ENCODE measurements around the gene HES1. TPM values are rescaled to one million over a fixed set of nuclear protein-coding genes. Genes with fewer than 3 reads are reported as not detected.

Gene HES1
- total RNA-seq, 3 donors from 2014 or later, result 60.9 to 116 (median 99.0) TPM

DNA sequence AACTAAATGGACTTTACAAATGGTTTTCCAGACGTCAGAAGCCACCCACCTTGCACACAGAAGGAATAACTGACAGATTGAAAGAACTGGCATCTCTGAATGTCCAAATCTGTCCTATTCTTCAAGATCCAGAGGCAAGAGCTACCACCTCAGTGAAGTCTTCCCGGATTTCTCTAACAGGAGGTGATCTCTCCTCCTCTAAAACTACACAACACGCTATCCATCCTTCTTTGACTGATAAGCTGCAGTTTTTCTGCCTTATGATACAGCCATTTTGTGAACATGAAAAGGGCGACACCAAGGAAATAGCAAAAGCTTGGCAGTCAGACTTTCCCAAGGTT, 37.1 kb upstream of the HES1 start:
- no peaks in the 10 kb centered on the region for H3K36me3 ChIP-seq (ENCODE audit: low read depth)

DNA sequence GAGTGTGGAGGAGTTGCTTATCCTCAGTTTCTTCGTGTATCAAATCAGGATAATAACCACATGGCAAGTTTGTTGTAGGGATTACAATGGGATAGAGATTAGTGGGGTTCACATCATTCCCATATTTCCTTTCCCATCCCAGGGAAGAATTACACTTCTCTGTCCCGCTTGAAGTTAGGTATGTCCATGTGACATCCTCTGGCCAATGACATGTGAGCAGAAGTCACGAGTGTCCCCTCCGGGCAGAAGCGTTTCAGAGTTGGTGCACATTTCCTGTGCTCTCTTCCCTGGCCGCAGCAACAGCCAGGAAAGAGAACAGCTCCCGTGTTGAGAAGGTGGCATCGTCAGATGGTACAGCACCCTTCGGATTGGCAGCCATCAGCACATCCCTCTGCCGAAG, 36.7 kb upstream of the HES1 start:
- peak in 1 of 3 donors; percentile 15 for DNase-seq
- intact Hi-C loops (cut with DNase I, micrococcal nuclease), result no loop called here
- TF ChIP-seq, protein P1, sequence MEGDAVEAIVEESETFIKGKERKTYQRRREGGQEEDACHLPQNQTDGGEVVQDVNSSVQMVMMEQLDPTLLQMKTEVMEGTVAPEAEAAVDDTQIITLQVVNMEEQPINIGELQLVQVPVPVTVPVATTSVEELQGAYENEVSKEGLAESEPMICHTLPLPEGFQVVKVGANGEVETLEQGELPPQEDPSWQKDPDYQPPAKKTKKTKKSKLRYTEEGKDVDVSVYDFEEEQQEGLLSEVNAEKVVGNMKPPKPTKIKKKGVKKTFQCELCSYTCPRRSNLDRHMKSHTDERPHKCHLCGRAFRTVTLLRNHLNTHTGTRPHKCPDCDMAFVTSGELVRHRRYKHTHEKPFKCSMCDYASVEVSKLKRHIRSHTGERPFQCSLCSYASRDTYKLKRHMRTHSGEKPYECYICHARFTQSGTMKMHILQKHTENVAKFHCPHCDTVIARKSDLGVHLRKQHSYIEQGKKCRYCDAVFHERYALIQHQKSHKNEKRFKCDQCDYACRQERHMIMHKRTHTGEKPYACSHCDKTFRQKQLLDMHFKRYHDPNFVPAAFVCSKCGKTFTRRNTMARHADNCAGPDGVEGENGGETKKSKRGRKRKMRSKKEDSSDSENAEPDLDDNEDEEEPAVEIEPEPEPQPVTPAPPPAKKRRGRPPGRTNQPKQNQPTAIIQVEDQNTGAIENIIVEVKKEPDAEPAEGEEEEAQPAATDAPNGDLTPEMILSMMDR (IDR thresholded peaks at IDR 0.05), result no peak
- Histone ChIP-seq H3K4me3 (no peak overlapping the region), H3K9me3 (no peaks in the 10 kb centered on the region), H3K36me3 (ENCODE audit: low read depth) (no peaks in the 10 kb centered on the region), H3K4me1 (ENCODE audit: low read depth) (peaks cover 12% of the 10 kb centered on the region)
- no peak for ATAC-seq

More for the DNA sequence above, 37.1 kb upstream of the HES1 start:
- TF ChIP-seq, protein P1 (IDR thresholded peaks at IDR 0.05), result no peak
- Histone ChIP-seq H3K9me3 (no peaks in the 10 kb centered on the region), H3K4me1 (ENCODE audit: low read depth) (peaks cover 12% of the 10 kb centered on the region), H3K4me3 (no peak overlapping the region)
- ATAC-seq (no peak), DNase-seq (no peak)
- intact Hi-C loops (cut with DNase I, micrococcal nuclease), result no loop called here

DNA sequence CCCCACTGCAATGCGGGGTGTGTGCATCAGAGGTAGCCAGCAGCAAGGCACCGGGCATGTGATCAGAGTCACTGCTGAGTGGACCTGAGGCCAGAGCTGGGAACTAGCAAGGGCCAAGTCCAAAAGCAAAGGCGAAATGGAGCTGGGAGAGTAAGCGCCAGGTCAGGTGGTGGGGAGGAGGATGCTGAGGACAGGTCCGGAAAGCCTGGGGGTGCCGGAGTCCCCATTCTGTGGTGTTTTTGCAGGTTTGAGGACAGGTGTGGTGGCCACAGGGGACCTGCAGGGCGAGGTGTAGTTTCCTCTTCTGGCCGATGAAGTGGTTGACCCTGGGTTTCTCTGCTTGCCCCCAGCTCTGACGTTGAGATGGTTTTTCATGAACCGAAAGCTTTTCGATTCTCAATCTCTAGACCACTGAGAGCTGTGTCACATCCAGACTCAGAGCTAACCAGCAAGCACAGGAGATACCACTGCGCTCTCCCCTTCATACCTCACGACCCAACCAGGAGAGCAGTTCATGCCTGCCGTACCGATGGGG, 35.0 kb upstream of the HES1 start:
- Histone ChIP-seq H3K9me3 (no peaks in the 10 kb centered on the region), H3K4me3 (no peak overlapping the region), H3K4me1 (ENCODE audit: low read depth) (peaks cover 12% of the 10 kb centered on the region), H3K36me3 (ENCODE audit: low read depth) (no peaks in the 10 kb centered on the region)
- ATAC-seq, result peak; percentile 3
- intact Hi-C loops (cut with DNase I, micrococcal nuclease), result no loop called here
- peak in 1 of 3 donors; percentile 45 for DNase-seq
- TF ChIP-seq, protein P1 (IDR thresholded peaks at IDR 0.05), result no peak

DNA sequence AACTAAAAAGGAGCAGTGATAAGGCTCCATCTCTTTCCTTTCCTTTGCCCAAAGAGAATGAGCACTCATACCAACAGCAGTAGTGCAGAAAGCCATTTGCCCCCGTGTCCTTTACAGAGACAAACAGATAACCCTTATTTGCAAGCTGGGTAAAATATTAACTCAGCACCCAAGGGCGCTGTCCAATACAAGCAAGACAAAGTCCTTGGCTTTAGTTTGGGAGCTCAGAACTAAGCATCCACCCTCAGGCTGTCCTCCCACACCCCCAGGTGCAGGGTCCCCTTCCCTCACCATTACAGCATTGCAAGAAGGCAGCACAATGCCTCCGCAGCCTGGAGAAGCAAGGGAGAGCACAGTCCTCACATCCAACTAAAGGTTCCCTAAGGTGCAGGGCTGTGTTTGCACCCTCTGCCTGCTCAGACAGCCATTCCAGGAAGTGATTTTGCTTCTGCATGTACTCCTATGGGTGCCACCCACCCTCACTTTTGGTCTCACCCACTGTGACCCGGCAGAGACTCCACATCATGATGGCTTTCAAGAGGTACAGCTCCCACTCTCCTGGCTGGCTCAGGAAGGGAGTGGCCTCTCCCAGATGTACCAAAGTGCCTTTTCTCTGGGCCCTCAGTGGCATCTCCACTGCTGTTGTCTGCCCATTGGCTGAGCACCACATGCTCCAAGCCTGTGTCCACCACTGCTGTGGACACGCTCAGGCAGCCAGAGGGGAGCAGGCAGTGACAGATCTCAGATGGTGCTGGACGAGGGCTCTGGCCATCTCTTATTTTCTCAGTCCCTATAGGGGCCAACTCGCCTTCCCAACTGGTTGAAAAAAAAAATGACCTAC, 34.1 kb upstream of the HES1 start:
- DNase-seq, result peak in 2 of 3 donors; percentile 61 to 81
- intact Hi-C loops (cut with DNase I, micrococcal nuclease), result no loop called here
- peak; percentile 71 for ATAC-seq

DNA sequence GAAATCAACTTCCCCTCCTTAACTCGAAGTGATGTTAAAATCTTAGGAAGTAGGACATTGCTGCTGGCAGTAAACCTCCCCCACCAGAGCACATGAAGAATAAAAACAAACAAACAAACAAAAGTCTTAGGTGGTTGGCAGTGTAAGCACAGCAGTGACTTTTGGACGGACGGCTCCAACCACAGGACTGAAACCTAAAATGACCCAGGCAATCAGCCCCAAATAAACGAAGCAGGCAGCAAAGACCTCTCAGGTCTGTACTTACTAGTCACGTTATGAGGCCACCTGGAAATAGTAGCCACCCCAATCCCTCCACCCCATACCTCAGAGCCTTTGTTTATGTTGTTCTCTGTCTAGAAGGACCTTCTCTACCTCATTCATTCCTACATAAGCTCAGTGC, 33.5 kb upstream of the HES1 start:
- intact Hi-C loops (cut with DNase I, micrococcal nuclease), result no loop called here
- TF ChIP-seq, protein P1 (IDR thresholded peaks at IDR 0.05), result no peak
- H3K9me3 ChIP-seq, result no peaks in the 10 kb centered on the region
- DNase-seq (no peak), ATAC-seq (no peak)
- H3K4me3 ChIP-seq, result no peak overlapping the region
- H3K36me3 ChIP-seq (ENCODE audit: low read depth), result no peaks in the 10 kb centered on the region
- H3K4me1 ChIP-seq (ENCODE audit: low read depth), result peaks cover 12% of the 10 kb centered on the region

More for the DNA sequence above, 34.1 kb upstream of the HES1 start:
- TF ChIP-seq, protein P1 (IDR thresholded peaks at IDR 0.05), result no peak
- peaks cover 12% of the 10 kb centered on the region for H3K4me1 ChIP-seq (ENCODE audit: low read depth)
- H3K4me3 ChIP-seq, result no peak overlapping the region
- H3K36me3 ChIP-seq (ENCODE audit: low read depth), result no peaks in the 10 kb centered on the region
- no peaks in the 10 kb centered on the region for H3K9me3 ChIP-seq

All from mucosa of descending colon (tissue), 3 donors.